RWPE2 (cell line): ENCODE results near the gene CDK12.

Source experiments
- ATAC-seq: fragments of 200-7000 bp; cut with Tn5 transposase; 3 replicates; pipeline ENCODE4 v1.9.1; 2021; ENCODE audit warnings: low read depth
- DNase-seq: peaks from one replicate; pipeline ENCODE4 v3.0.0-alpha.2; 2020; ENCODE audit warnings: low spot score
- H3K27ac ChIP-seq: fragments of 450-650 bp; 2 replicates; pipeline ENCODE4 v1.5.1; 2017; ENCODE audit warnings: mild to moderate bottlenecking; ENCODE audit not compliant: poor library complexity, severe bottlenecking
- H3K27me3 ChIP-seq: fragments of 250-450 bp; sonication (Bioruptor Pico); 2 replicates; pipeline ENCODE4 v1.5.1; 2021; ENCODE audit warnings: mild to moderate bottlenecking, moderate library complexity; ENCODE audit not compliant: insufficient read depth, poor library complexity, severe bottlenecking
- H3K36me3 ChIP-seq: fragments of 250-450 bp; sonication (Bioruptor Pico); 2 replicates; pipeline ENCODE4 v1.5.1; 2020; ENCODE audit warnings: low read depth, mild to moderate bottlenecking, moderate library complexity
- H3K4me1 ChIP-seq: fragments of 250-450 bp; sonication (Bioruptor Pico); 2 replicates; pipeline ENCODE4 v1.5.1; 2021; ENCODE audit warnings: mild to moderate bottlenecking, moderate library complexity; ENCODE audit not compliant: insufficient read depth, poor library complexity, severe bottlenecking
- H3K4me3 ChIP-seq: fragments of 250-450 bp; sonication (Bioruptor Pico); 2 replicates; pipeline ENCODE4 v1.5.1; 2021; ENCODE audit warnings: mild to moderate bottlenecking, moderate library complexity; ENCODE audit not compliant: severe bottlenecking
- H3K9me3 ChIP-seq: fragments of 250-450 bp; sonication (Bioruptor Pico); 2 replicates; pipeline ENCODE4 v1.5.1; 2021; ENCODE audit warnings: mild to moderate bottlenecking, moderate library complexity; ENCODE audit not compliant: severe bottlenecking
- TF ChIP-seq, protein P1 (sequence below): fragments of 450-650 bp; IDR thresholded peaks from one replicate; pipeline ENCODE4 v1.5.1; 2017; ENCODE audit warnings: mild to moderate bottlenecking, moderate library complexity; ENCODE audit not compliant: poor library complexity, severe bottlenecking

CDK12 gene

DNA sequence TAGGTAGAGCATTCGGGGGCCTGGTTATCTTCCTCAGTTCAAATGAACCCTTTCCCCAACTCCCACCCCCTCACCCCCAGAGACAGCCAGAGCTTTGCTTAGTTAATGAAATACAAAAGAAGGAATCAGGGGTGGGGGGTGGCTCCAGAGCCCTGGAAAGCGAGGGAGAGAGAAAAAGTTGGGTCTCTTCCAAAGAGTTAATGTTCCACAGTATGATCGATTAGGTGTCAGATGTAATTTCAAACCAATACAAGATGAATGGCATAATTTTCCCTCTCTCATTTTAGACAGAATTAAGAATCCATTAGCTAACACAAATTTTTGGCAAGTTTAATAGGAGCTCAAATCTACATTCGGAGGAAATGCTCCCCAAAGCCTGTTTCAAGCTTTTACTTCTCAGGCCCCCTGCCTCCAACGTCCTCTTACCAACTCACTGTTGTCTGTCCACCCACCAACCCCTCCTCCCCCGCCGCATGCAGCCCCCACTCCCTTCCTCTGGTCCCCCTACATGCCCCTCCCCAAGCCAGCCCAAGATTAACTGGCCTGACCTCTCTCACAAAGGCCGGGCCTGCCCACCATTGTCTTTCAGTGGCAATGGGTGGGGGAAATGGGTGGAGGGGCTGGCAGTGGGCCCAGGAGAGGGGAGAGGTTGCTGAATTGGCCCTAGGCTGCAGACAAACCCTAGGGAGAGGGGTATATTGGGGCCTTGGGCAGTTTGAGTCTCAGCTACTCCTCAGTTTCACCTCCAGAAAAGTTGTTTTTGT is 118.2 kb downstream of the CDK12 start:
- H3K27ac ChIP-seq, result no peak overlapping the region
- no peak overlapping the region for H3K4me3 ChIP-seq
- ATAC-seq, result no peak
- TF ChIP-seq, protein P1, sequence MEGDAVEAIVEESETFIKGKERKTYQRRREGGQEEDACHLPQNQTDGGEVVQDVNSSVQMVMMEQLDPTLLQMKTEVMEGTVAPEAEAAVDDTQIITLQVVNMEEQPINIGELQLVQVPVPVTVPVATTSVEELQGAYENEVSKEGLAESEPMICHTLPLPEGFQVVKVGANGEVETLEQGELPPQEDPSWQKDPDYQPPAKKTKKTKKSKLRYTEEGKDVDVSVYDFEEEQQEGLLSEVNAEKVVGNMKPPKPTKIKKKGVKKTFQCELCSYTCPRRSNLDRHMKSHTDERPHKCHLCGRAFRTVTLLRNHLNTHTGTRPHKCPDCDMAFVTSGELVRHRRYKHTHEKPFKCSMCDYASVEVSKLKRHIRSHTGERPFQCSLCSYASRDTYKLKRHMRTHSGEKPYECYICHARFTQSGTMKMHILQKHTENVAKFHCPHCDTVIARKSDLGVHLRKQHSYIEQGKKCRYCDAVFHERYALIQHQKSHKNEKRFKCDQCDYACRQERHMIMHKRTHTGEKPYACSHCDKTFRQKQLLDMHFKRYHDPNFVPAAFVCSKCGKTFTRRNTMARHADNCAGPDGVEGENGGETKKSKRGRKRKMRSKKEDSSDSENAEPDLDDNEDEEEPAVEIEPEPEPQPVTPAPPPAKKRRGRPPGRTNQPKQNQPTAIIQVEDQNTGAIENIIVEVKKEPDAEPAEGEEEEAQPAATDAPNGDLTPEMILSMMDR, result no peak
- no peaks in the 10 kb centered on the region for H3K4me1 ChIP-seq
- H3K9me3 ChIP-seq, result no peaks in the 10 kb centered on the region
- H3K36me3 ChIP-seq, result no peaks in the 10 kb centered on the region
- no peak for DNase-seq
- no peaks in the 10 kb centered on the region for H3K27me3 ChIP-seq

DNA sequence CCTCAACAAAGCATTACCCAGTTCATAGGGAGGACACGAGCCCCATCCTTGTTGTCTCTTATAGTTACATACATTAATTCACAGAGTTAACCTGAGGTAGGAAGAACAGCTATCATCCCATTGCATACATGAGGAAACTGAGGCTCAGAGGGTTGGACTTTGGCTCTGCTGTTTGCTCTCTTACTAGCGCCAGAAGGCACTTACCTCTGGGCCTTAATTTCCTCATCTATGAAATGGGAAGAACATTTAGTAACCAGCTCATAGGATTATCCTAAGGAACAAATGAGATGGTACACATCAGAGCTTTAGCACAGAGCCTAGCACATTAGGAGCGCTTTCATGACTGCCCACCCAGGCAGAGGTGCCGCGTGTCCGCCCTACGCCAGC is 118.8 kb downstream of the CDK12 start:
- Histone ChIP-seq H3K4me3 (no peak overlapping the region), H3K9me3 (no peaks in the 10 kb centered on the region), H3K27ac (no peak overlapping the region), H3K36me3 (no peaks in the 10 kb centered on the region), H3K27me3 (no peaks in the 10 kb centered on the region), H3K4me1 (no peaks in the 10 kb centered on the region)
- no peak for ATAC-seq
- TF ChIP-seq, protein P1, result no peak
- DNase-seq, result no peak

DNA sequence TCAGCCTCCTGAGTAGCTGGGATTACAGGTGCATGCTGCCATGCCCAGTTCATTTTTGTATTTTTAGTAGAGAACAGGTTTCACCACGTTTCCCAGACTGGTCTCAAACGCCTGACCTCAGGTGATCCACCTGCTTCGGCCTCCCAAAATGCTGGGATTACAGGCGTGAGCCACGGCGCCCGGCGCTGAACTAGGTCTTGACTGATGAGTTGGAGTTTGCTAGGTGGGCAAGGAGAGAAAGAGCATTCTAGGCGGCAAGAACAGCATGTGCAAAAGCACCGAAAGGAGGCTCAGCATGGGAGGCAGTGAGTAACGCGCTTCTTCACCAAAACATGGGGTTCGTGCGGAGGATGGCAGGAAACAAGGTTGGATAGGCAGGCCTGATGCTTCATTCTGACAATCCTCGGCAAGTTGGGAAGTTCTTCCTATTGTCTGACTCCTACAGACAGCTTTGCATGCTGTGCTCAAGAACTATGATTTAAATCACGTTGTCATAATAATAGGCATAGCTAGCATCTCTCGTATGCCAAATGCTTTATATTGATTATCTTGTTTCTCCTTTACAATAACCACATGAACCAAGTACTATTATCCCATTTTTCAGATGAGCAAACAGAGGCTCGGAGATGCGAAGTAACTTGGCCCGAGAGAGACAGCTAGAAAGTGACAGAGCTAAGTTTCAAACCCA is 119.9 kb downstream of the CDK12 start:
- TF ChIP-seq, protein P1, result no peak
- Histone ChIP-seq H3K27me3 (no peaks in the 10 kb centered on the region), H3K36me3 (no peaks in the 10 kb centered on the region), H3K4me3 (no peak overlapping the region), H3K9me3 (no peaks in the 10 kb centered on the region), H3K4me1 (no peaks in the 10 kb centered on the region), H3K27ac (no peak overlapping the region)
- no peak for DNase-seq
- ATAC-seq, result no peak

DNA sequence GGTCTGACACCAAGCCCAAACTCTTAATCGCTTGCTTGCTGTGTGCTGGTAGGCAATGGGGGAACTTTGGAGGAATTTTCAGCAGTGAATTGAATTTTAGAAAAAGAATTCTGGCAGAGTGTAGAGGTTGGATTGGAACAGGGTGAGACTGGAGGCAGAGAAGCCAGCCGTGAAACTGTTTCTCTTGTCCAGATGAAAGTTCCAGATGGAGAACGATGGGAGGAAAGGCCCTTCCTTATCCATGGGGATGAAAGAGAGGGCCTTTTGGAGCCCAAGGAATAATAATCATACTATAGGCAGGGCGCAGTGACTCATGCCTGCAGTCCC is 120.4 kb downstream of the CDK12 start:
- no peak for ATAC-seq
- Histone ChIP-seq H3K9me3 (no peaks in the 10 kb centered on the region), H3K36me3 (no peaks in the 10 kb centered on the region), H3K27ac (no peak overlapping the region), H3K4me3 (no peak overlapping the region), H3K27me3 (no peaks in the 10 kb centered on the region), H3K4me1 (no peaks in the 10 kb centered on the region)
- TF ChIP-seq, protein P1, result no peak
- no peak for DNase-seq

DNA sequence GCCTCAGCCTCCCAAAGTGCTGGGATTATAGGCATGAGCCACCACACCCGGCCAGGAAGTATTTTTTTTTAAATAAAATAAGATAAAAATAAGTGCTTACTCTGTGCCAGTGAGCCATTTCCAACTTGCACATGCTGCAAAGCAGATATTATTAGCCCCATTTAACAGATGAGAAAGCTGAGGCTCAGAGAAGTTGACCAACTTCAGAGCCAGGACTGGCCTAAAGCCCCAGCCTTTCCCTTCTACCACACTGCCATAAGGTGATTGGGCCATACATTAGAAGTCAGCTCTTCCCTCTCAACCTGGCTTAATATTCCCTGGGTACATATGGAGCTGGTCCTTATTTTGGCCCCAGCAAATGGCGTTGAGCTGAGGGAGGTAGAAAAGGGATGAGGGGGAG is 121.4 kb downstream of the CDK12 start:
- no peak overlapping the region for H3K4me3 ChIP-seq
- H3K9me3 ChIP-seq, result no peaks in the 10 kb centered on the region
- no peaks in the 10 kb centered on the region for H3K27me3 ChIP-seq
- no peak overlapping the region for H3K27ac ChIP-seq
- no peak for ATAC-seq
- no peaks in the 10 kb centered on the region for H3K36me3 ChIP-seq
- DNase-seq, result no peak
- TF ChIP-seq, protein P1, result no peak
- H3K4me1 ChIP-seq, result no peaks in the 10 kb centered on the region
